ENCODE measurements around the gene RPL10A.
"Not testable (repeated sequence)": the region's sequence is repeated elsewhere in the genome, so short reads cannot be mapped to it uniquely, and the experiment has no call there.

The RPL10A gene

DNA sequence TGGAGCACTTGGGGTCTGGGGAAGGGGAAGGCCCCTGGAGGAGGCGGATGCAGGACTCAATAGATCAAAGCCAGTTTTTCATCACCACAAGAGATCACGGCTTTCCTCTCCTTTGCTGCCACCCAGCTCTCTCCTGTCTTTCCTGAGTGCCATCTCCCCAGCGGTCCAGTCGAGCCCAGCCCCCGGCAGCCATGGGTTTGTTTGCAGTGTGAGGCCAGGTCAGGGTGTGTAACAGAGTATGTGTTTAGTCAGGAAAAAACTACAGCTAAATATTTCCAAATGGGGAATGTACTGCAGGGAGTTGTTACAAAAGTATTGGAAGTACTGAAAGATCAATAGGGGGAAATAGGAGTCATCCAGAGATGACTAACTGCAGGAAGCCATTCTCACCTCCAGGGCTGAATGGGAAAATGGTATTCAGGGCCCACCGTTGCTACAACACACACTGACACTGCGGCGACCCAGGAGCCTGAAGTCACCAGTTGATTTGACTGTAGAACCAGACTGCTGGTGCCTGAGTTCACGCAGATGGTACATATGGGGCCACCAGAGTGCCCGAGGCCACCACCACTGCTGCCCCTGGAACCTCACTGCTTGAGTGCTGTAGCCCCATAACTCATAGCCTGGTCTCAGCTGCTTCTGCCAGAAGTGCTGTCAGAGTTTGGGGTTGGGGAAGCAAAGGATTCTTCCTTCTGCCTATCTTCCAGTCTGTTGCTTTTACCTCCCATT lies 39.6 kb upstream of the RPL10A start:
- TF ChIP-seq CTCF (conservative IDR thresholded peaks at IDR 0.05): no peak
- no peak overlapping the region for H3K27ac ChIP-seq

GRCh38 chr6:35429463-35429862 lies 38.7 kb upstream of the RPL10A start:
- no peak for TF ChIP-seq CTCF (conservative IDR thresholded peaks at IDR 0.05)
- H3K27ac ChIP-seq: no peak overlapping the region

GRCh38 chr6:35432291-35432690 lies 35.9 kb upstream of the RPL10A start:
- no peak for TF ChIP-seq CTCF (conservative IDR thresholded peaks at IDR 0.05)
- H3K27ac ChIP-seq: peak overlapping the region; percentile 39

DNA sequence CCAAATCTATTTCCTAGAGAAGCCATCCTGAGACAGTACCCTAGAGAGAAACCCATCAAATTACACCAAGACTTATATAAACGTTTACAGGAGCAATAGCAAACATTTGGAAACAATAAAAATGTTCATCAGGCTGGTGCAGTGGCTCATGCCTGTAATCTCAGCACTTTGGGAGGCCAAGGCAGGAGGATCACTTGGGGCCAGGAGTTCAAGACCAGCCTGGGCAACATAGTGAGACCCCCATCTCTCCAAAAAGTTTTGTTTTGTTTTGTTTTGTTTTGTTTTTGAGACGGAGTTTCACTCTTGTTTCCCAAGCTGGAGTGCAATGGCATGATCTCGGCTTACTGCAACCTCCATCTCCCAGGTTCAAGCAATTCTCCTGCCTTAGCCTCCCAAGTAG lies 35.5 kb upstream of the RPL10A start:
- H3K27ac ChIP-seq: peak overlapping the region; percentile 39

GRCh38 chr6:35435074-35435837 lies 32.9 kb upstream of the RPL10A start:
- H3K27ac ChIP-seq: peak overlapping the region; percentile 75
- no peak for TF ChIP-seq CTCF (conservative IDR thresholded peaks at IDR 0.05)

GRCh38 chr6:35436071-35436857 lies 31.9 kb upstream of the RPL10A start:
- no peak for TF ChIP-seq CTCF (conservative IDR thresholded peaks at IDR 0.05)
- H3K27ac ChIP-seq: peak overlapping the region; percentile 75

DNA sequence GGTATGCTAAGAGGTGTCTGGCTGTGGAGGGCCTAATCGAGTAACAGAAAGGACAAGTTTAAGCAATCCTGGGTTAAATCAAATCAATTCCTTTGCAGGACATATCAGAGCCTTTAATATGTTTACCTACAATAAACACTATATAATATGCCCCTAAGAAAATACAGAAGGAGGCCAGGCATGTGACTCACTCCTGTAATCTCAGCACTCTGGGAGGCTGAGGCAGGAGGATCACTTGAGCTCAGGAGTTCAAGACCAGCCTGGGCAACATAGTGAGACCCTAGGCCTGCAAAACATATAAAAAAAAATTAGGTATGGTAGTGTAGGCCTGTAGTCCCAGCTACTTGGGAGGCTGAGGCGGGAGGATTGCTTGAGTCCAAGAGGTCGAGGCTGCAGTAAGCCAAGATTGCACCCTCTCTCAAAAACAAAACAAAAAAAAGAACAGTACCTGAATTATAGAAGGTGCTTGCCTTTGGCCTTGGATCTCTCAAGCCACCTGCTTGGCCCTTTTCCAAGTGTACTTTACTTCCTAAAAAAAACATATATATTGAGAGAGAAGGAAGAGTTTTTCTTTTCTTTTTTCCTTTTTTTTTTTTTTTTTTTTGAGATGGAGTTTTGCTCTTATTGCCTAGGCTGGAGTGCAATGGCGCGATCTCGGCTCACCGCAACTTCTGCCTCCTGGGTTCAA lies 29.7 kb upstream of the RPL10A start:
- H3K27ac ChIP-seq: not testable (repeated sequence)

GRCh38 chr6:35439308-35439707 lies 28.9 kb upstream of the RPL10A start:
- no peak overlapping the region for H3K27ac ChIP-seq
- no peak for TF ChIP-seq CTCF (conservative IDR thresholded peaks at IDR 0.05)

Measured in VCaP (cell line).